KOPT-K1 (cell line): ENCODE measurements around the gene KCNK15.

Experiments used
- H3K27ac ChIP-seq: fragments of 200-600 bp; sonication (generic); 2 replicates; pipeline ENCODE4 v1.5.1; 2016; ENCODE audit warnings: antibody characterized with exemption, mild to moderate bottlenecking, low read depth, low read length; ENCODE audit not compliant: poor library complexity, severe bottlenecking
- H3K36me3 ChIP-seq: fragments of 200-600 bp; sonication (generic); 2 replicates; pipeline ENCODE4 v1.5.1; 2017; ENCODE audit warnings: antibody characterized with exemption, mild to moderate bottlenecking, low read length, moderate library complexity; ENCODE audit not compliant: insufficient read depth
- H3K9me3 ChIP-seq: fragments of 200-600 bp; sonication (generic); 2 replicates; pipeline ENCODE4 v1.5.1; 2017; ENCODE audit warnings: antibody characterized with exemption, low read length, mild to moderate bottlenecking; ENCODE audit not compliant: insufficient read depth, poor library complexity, severe bottlenecking

Gene KCNK15

DNA sequence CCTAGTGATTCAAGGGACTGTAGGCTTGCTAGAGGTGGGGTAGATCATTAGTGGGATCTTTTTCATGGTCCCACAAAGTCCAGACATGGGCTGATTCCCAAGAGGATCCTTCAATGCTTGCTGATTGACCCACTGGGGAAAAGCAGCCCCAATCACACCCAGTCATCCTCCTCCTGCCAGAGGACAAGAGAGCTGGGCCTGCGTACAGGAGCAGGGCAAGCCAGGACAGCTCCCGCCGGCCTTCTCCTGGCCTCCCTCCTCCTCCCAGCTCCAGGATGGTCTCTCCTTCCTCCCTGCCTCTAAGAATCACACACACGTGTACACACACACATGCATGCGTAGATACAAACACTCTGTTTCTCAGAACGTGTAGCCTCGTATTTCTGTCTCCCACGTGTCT is 27.0 kb downstream of the KCNK15 start:
- H3K9me3 ChIP-seq, result no peaks in the 10 kb centered on the region
- H3K27ac ChIP-seq, result no peak overlapping the region
- no peaks in the 10 kb centered on the region for H3K36me3 ChIP-seq

DNA sequence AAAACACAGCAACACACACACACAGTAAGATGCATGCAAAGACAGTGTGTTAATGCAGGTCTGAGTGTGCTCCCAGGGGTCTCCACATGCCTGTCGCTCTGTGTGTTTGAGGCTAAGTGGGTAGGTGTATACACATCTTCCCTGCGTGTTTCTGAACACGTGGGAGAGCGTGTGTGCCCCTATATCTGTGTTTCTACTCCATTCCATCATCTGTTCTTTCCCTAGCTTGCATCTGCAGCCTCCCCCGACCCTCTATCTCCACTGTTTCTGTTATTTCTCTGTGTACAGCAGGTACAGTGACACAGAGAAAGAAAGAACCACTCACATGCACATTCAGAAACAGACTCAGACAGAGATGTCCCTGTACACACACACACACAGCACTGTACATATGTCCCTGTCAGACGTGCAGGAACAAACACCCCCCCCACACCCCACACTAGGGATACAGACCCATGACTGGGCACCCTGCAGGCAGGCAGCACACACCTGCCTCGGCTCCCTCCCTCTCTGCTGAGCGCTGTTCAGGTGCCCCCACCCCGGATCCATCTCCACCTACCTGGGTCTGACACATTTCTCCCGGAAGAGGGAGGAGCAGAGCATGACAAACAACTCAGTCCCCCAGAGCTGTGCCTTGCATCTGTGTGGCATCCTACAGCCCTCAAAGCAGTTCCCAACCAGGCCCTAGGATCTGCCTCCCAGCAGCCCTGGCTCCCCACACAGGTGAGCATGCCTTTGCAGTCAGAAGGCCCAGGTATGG is 27.6 kb downstream of the KCNK15 start:
- Histone ChIP-seq H3K9me3 (no peaks in the 10 kb centered on the region), H3K36me3 (no peaks in the 10 kb centered on the region)

DNA sequence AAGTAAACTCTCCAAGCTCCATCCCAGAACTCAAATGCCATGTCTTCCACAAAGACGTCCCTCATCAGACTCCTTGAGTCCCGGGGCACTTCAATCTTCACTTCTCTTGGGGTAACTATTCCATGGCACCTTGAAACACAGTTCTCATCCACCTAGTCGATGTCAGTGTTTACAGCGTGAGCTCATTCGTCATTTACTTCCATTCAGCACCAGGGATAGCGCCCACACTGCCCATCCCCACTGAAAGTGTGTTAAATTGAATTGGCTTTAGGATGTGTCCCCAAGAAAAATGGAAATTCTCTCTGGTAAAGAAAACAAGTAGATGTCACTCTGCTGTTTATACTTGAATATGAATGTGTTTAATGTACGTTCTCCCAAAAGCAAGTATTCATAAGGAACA is 31.3 kb downstream of the KCNK15 start:
- no peaks in the 10 kb centered on the region for H3K9me3 ChIP-seq
- H3K36me3 ChIP-seq, result no peaks in the 10 kb centered on the region
- H3K27ac ChIP-seq, result no peak overlapping the region

More for the DNA sequence above, 27.6 kb downstream of the KCNK15 start:
- H3K27ac ChIP-seq, result no peak overlapping the region

DNA sequence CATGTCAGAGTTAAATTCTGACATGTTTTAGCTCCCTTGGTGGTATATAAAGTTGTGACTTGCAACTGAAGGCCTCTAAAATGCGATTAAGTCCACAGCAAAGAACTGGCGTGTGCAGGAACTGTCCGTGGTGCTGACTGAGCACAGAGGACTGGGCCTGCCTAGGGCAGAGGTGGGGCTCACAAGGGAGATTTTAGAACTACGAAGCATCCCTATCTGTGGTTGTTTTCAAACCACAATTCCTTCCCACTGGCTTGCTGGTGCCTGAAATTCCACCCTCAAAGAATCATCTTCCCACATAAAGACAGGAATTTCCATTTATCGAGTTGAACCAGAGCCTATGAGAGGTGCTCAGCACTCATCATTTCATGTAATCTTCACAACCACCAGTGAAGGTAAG is 34.6 kb downstream of the KCNK15 start:
- Histone ChIP-seq H3K27ac (no peak overlapping the region), H3K36me3 (no peaks in the 10 kb centered on the region), H3K9me3 (no peaks in the 10 kb centered on the region)

DNA sequence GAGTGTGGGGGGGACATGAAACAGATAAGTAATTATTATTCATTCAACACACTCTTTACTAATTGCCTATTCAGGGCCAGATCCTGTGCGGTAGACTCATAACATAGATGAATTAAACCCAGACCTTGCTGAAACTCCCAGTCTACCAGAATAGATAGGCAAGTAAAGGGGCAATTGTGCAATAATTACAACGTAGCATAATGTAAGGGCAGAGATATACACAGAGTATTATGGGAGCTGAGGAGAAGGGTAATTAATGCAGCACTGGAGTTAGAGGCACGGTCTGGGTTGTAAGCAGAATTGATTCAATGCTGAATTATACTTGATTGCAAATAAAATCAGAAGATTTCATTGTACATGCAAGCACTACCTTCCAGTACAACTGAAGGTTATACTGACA is 35.5 kb downstream of the KCNK15 start:
- Histone ChIP-seq H3K36me3 (no peaks in the 10 kb centered on the region), H3K9me3 (no peaks in the 10 kb centered on the region), H3K27ac (no peak overlapping the region)

DNA sequence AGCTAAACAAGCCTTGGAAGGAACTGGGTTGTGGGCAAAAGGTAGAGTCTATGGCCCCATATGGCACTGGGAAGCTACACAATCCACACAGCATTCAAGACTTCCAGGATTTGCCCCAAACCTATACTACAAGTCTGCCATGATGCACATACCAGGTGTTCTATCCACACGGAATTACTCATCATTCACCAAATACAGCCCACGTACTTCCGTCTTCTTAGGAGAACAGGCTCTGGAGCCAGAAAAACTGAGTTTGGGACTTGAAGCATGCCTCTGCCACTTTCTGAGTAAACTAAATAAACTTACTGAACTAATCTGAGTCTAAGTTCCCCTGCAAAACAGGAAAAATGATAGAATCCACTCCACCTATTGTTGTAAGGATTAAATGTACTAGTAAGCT is 36.1 kb downstream of the KCNK15 start:
- Histone ChIP-seq H3K27ac (no peak overlapping the region), H3K9me3 (no peaks in the 10 kb centered on the region), H3K36me3 (no peaks in the 10 kb centered on the region)

DNA sequence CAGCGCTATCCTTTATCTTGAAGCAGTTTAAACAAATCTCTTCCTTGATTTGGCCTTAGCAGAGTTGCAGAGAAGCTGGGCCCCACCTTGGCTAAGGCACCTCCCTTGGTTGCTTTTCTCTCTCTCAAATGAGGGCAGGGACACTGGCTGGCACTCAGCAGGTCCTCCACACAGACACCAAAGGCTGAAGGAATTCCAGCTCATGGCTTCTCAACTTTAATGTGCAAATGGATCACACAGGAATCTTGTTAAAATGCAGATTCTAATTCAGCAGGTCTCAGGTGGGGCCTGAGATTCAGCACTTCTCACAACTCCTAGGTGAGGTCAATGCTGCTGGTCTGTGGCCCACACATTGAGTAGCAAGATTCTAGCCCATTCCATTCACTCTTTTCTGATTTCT is 39.0 kb downstream of the KCNK15 start:
- Histone ChIP-seq H3K27ac (no peak overlapping the region), H3K9me3 (no peaks in the 10 kb centered on the region)

DNA sequence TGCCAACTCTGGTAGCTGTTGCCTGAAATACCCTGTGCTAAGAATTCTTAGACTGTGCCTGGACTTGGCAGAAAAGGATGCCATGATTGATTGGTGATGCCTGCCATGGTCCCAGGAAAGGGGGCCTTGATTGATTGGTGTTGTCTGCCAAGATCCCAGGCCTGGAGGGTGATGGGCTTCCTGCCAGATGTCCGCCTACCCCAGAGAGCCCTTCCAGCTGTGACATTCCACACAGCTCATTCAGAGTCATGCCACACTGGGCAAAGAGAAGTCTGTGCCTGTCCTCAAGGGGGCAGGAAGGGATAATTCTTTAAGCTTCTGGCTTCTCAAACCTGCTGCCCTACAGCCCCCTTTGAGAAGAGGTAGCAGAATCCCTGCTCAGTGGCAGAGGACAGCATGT is 40.1 kb downstream of the KCNK15 start:
- Histone ChIP-seq H3K27ac (no peak overlapping the region), H3K9me3 (no peaks in the 10 kb centered on the region), H3K36me3 (no peaks in the 10 kb centered on the region)

More for the DNA sequence above, 39.0 kb downstream of the KCNK15 start:
- no peaks in the 10 kb centered on the region for H3K36me3 ChIP-seq

DNA sequence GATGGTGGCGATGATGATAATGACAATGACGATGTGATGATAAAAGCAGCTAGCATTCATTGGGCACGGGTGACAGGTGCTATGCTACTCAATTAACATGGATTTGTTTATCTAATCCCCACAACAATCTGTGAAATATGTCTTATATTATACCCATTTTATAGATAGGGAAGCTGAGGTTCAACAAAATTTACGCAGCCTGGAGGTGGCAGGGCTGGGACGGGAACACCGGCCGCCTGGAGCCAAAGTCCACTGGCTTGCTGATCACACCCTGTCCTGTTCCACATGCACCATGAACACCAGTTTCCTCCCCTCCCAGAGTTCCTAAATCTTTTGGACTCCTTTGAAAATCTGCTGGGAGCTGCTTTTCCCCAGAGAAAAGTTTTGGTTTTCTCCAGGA is 41.6 kb downstream of the KCNK15 start:
- no peak overlapping the region for H3K27ac ChIP-seq
- H3K9me3 ChIP-seq, result no peaks in the 10 kb centered on the region
- H3K36me3 ChIP-seq, result no peaks in the 10 kb centered on the region

DNA sequence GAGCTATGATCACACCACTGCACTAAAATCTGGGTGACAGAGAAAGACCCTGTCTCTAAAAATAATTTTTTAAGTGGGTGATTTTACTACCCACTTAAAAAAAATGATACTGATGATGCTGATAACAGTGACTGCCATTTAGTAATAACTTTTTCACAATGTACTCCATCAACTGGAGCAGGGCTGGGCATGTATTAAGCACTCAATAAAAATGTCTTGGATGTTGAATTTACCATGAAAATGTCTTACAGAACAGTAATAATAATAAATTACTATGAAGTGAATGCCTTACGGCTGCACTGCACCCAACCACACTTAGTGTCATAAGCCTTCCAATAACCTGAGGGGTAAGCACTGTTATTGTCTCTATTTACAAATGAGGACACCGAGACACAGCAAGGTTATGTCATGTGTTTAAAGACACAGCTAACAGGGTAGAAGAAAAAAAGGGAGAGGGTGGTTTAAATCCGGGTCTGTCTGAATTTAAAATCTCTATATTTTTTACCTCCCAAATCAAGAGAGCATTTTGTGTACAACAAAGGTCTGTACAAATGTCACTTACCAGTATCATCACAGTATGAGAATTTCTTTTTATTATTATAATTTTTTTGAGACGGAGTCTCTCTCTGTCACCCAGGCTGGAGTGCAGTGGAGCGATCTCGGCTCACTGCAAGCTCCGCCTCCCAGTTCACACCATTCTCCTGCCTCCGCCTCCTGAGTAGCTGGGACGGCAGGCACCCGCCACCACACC is 43.2 kb downstream of the KCNK15 start:
- Histone ChIP-seq H3K9me3 (no peaks in the 10 kb centered on the region), H3K27ac (no peak overlapping the region), H3K36me3 (no peaks in the 10 kb centered on the region)

DNA sequence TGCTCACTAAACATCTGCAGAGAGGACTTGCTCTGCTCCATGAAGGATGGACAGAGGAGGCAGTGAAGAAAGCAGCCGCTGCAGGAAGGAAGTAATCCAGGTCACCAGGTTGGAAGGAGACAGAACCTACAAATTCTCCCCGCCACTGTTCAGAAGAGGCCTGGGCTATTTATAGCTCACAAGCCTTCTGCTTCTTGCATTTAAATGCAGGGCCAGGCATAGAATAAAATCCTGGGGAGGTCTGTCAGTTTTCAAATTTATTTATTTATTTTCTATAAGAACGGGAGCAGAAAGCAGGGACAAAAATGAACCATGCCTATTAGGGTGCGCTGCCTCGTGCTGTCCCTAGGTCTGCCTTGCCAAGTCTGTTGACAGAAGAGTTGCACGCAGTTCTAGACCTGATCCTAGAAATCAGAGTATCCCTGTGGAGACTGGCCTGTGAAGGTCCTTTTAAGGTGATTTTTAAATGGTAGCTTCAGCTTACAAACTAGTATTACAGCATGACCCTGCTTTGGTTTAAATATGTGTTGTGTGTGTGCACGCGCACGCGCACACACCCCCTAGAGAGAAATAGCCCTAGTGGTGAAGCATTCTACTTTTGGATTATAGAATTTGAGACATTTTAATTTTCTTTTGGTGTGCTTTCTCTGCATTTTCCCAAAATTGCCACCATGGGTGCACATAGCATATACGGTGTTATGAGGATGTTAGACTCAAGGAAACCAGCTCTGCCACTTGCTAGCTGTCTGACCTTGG is 45.2 kb downstream of the KCNK15 start:
- Histone ChIP-seq H3K27ac (no peak overlapping the region), H3K36me3 (no peaks in the 10 kb centered on the region), H3K9me3 (no peaks in the 10 kb centered on the region)

DNA sequence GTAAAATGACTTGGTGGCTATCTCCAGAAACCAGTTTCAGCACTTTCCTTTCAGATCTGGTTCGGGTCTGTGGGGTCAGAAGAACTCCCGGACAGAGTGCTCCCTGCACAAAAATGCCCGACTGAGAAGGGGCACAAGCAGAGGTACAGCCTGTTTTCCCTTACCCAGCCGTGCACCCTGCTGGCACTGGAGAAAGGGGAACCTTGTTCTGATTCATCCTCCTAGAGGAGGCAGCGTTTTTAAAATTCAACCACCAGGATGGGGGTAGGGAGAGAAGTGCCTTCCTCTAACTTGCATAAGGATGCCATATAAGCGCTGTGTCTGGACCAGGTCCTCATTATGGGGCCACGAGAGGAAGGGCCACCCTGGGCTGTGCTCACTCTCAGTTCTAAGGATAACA is 47.1 kb downstream of the KCNK15 start:
- Histone ChIP-seq H3K27ac (no peak overlapping the region), H3K36me3 (no peaks in the 10 kb centered on the region), H3K9me3 (no peaks in the 10 kb centered on the region)

DNA sequence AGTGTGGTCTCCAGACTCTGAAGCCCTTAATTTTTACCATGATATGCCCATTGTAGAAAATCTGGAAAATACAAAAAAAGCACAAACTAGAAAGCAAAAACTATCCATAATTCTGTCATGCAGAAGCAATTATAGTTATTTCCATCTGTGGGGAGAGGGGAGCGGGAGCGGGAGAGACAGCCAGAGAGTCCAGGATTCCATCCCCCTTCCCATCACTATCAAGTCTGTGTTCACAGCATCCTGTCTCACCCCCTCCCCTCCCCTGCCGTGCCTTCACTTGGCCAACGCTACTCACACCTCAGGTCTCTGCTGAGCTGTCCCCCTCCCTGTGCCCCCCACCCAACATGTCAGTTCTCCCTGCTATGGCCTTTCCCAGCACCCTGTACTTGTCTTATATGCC is 50.2 kb downstream of the KCNK15 start:
- Histone ChIP-seq H3K27ac (no peak overlapping the region), H3K9me3 (no peaks in the 10 kb centered on the region), H3K36me3 (no peaks in the 10 kb centered on the region)

DNA sequence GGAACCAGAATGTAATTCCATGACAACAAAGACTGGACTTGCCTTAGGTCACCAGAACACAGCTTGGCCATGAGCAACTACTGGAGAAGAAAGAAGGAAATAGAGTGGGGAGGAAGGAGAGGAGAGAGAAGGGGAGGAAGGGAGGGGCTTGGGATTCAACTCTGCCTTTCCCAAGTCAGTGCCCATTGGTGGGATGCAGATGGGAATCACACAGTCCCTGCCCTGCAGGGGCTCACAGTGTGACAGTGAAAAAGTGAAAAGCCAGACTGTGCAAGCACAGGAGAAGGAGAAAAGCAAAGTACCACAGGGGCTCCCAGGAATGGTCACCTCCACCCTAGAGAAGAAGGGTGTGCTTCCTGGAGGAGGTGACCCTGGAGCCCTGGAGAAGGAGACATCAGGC is 50.6 kb downstream of the KCNK15 start:
- Histone ChIP-seq H3K9me3 (no peaks in the 10 kb centered on the region), H3K27ac (no peak overlapping the region), H3K36me3 (no peaks in the 10 kb centered on the region)

DNA sequence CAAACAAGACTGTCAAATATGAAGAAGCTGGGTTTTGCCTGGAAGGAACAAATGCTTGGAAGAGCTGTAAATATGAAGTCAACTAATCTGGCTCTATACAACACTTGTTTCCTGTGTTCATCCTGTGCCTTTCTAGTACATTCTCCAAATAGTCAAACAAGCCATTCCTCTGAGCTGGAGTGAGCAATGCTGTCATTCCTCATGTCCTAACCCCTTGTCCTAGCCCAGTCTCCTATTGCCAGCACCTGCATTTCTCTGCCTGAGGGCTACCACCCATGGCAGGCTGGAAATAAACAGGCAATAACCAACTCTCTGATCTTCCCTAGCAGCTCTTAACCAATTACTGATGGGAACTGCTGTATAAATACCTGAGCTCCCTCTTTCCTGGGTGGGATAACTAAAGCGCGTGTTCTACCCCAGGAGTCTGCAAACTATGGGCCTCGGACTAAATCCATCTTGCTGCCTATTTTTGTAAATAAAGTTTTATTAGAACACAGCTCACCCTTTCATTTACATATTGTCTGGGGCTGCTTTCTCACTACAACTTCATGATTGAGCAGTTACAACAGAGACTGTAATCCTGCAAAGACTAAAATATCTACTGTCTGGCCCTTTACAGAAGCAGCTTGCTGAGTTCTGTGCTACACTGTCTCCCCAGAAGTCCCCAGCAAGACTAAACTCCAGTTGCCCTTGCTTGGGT is 51.2 kb downstream of the KCNK15 start:
- Histone ChIP-seq H3K9me3 (no peaks in the 10 kb centered on the region), H3K36me3 (no peaks in the 10 kb centered on the region), H3K27ac (no peak overlapping the region)
